AG10803 (cell line): ENCODE results near the gene GRB10.

Experiments
- DNase-seq: peaks from one replicate; pipeline ENCODE4 v3.0.0; 2010; ENCODE audit warnings: low read depth
- H3K4me3 ChIP-seq: 2 replicates; pipeline ENCODE4 v1.5.1; 2011; ENCODE audit warnings: mild to moderate bottlenecking, low read length, control low read depth
- CTCF ChIP-seq: conservative IDR thresholded peaks from 2 replicates; pipeline ENCODE4 v1.5.1; 2011; ENCODE audit warnings: mild to moderate bottlenecking, low read length, control low read depth, inconsistent platforms

GRB10 gene

GRCh38 chr7:50652400-50653125 lies 130.1 kb downstream of the GRB10 start:
- DNase-seq = peak; percentile 55
- H3K4me3 ChIP-seq = no peak overlapping the region
- no peak for TF ChIP-seq CTCF

- TF ChIP-seq CTCF = no peak
- no peak for DNase-seq
- H3K4me3 ChIP-seq = no peak overlapping the region
Measured at GRCh38 chr7:50651271-50651989, 131.3 kb downstream of the GRB10 start.

GRCh38 chr7:50650057-50650664 lies 132.5 kb downstream of the GRB10 start:
- TF ChIP-seq CTCF = no peak
- DNase-seq = no peak
- H3K4me3 ChIP-seq = no peak overlapping the region

GRCh38 chr7:50649259-50649885 lies 133.3 kb downstream of the GRB10 start:
- no peak for DNase-seq
- H3K4me3 ChIP-seq = no peak overlapping the region
- TF ChIP-seq CTCF = no peak

GRCh38 chr7:50648570-50649169 lies 134.0 kb downstream of the GRB10 start:
- H3K4me3 ChIP-seq = no peak overlapping the region
- TF ChIP-seq CTCF = no peak
- DNase-seq = no peak

GRCh38 chr7:50648076-50648475 lies 134.6 kb downstream of the GRB10 start:
- DNase-seq = no peak
- TF ChIP-seq CTCF = no peak
- no peak overlapping the region for H3K4me3 ChIP-seq
